Heart left ventricle (tissue), 16 donors: Measurements from ENCODE around the gene LCLAT1. TPM values are rescaled to one million over a fixed set of nuclear protein-coding genes. Genes with fewer than 3 reads are reported as not detected.
A peak's percentile ranks its signal among the peaks of the same experiment; 100 is the strongest.

Experiments
- ATAC-seq, 4 donors: fragments of 200-7000 bp; cut with Tn5 transposase; one replicate each; pipeline ENCODE4 v1.9.1; 2020 to 2022; ENCODE audit warnings: moderate library complexity in 4 of 4, mild to moderate bottlenecking in 3 of 4, moderate number of reproducible peaks in 1 of 4
- DNase-seq, 5 donors: peaks; one replicate each; pipeline ENCODE4 v3.0.0-alpha.2; 2020
- H3K27ac ChIP-seq, 12 donors: fragments of 200-600 bp; sonication (generic) in 4 of 12; one replicate each; pipeline versions ENCODE4 v1.5.0 to v1.8.0; 2016 to 2022; ENCODE audit warnings: mild to moderate bottlenecking in 2 of 12
- H3K27me3 ChIP-seq, 9 donors: fragments of 200-600 bp; sonication (generic) in 2 of 9; one replicate each; pipeline versions ENCODE4 v1.5.1 to v1.8.0; 2016 to 2022; ENCODE audit warnings: mild to moderate bottlenecking in 3 of 9
- H3K36me3 ChIP-seq, 9 donors: fragments of 200-600 bp; sonication (generic) in 2 of 9; one replicate each; pipeline versions ENCODE4 v1.5.0 to v1.8.0; 2018 to 2022; ENCODE audit warnings: mild to moderate bottlenecking in 2 of 9
- H3K4me1 ChIP-seq, 12 donors: fragments of 200-600 bp; sonication (generic) in 4 of 12; one replicate each; pipeline versions ENCODE4 v1.5.0 to v1.8.0; 2016 to 2022; ENCODE audit warnings: mild to moderate bottlenecking in 3 of 12
- H3K4me3 ChIP-seq, 12 donors: fragments of 200-600 bp; sonication (generic) in 4 of 12; one replicate each; pipeline versions ENCODE4 v1.5.0 to v1.8.0; 2017 to 2022; ENCODE audit warnings: mild to moderate bottlenecking in 9 of 12, moderate library complexity in 4 of 12
- H3K9me3 ChIP-seq, 12 donors: fragments of 200-600 bp; sonication (generic) in 4 of 12; one replicate each; pipeline versions ENCODE4 v1.5.0 to v1.8.0; 2016 to 2022; ENCODE audit warnings: mild to moderate bottlenecking in 1 of 12
- CTCF ChIP-seq, 12 donors: fragments of 200-600 bp; sonication (generic) in 4 of 12; IDR thresholded peaks; one replicate each; pipeline versions ENCODE4 v1.5.0 to v1.8.0; 2018 to 2022; ENCODE audit warnings: antibody characterized with exemption in 12 of 12, mild to moderate bottlenecking in 5 of 12
- POLR2A ChIP-seq, 2 donors: fragments of 450-650 bp; IDR thresholded peaks; one replicate each; pipeline ENCODE4 v1.6.1; 2017; ENCODE audit warnings: antibody characterized with exemption in 2 of 2, mild to moderate bottlenecking in 2 of 2, moderate library complexity in 2 of 2
- WGBS, 4 donors: extraction: QIAGEN DNeasy Blood & Tissue Kit in 2 of 4; methylation state at CpG; one replicate each; pipeline versions ENCODE4 v1.1.5 to v1.1.7; 2013 to 2018; 5-methylcytosine and 5-hydroxymethylcytosine counted together
- intact Hi-C, 10 donors: fragments of 100-400 bp; cut with DNase I; formaldehyde crosslinking; loops; one replicate each; pipeline versions ENCODE4 v1.11.1 to v1.14.2; 2022
- polyA plus RNA-seq, 2 donors: library from polyadenylated mRNA; stranded (reverse); fragments of 200-250 nt; gene quantifications; one replicate each; pipeline ENCODE4 v1.2.3, GENCODE V29; 2013
- total RNA-seq, 9 donors: library from RNA; depleted of rRNA in 2 of 9; stranded (reverse); fragments of >200 nt in 2 of 9; fragmentation: NEBNext Ultra II Directional in 3 of 9; extraction: Animal tissue kit (Norgen Biotek cat#: 25700) in 3 of 9; gene quantifications; one replicate each; pipeline versions ENCODE4 v1.1.0 to v1.2.4, GENCODE V29; 2016 to 2023
- donor health status: ischemic (EF 13 %, LVEDD 7.1; RV severe dilation, severe dysfunction).
- donor health status: healthy with polysubstance abuse.
- donor health status: DM: no; HTN: yes; CAD: no.
- donor health status: DM: no; HTN: no; CAD: no.
- donor health status: ischemic (EF 25% LVEDD 6.9; RV normal size, moderate dysfunction).
- donor health status: ischemic (EF 25% LVEDD 5.7; RV mildly dilated, moderate dysfunction).
- donor health status: healthy.
- donor health status: DM: yes; HTN: yes; CAD: no.
- donor health status: ischemic (EF 35%, LVEDD 5.7; RV mildly dilated, moderate dysfunction).
- donor health status: nonischemic (EF 11% LVEDD 7.7; RV severe dilation, severe dysfunction).
- donor health status: DM: yes; HTN: yes; CAD: no.
- donor health status: PGD.
- donor health status: ischemic (EF 29% LVEDD 5.4; RV normal size, mild dysfunction).
- donor health status: nonischemic (EF 23%, LVEDD 6.1; RV moderate dilation, normal function).

The LCLAT1 gene
- total and polyA plus RNA-seq, 11 donors, result 9.8 to 70.2 (median 43.8) TPM

DNA sequence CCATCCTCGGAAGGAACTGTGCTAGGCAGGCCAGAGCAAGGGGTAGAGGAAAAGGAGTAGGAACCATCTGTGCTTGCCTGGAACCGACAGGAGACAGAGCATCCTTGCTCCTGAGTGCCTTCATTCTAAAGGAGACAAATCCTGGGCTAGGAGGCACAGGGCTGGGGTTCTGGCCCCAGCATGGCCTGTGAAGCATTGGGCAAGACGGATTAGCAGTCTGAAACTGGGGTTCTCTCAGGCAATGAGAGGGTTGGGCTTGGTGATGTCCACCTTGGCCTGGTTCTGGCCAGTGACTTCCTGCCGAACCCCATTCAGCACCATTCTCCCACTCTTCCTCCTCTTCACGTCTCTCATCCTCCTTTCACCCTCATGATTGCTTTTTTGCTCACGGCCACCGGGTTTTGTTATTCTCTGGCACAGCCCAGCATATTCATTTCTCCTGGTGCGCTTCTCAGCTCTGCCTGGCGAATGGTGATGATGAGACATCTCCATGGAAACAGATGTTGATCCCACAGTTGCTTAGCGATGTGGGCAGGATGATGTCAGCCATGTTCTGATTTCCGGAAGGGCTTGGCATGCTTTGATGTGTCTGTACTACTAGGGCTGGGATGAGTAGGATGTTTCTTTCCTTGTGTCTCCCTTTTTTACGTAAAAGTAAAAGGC is 232.5 kb downstream of the LCLAT1 start:
- H3K27me3 ChIP-seq, result no peaks in the 10 kb centered on the region
- ATAC-seq (peak in 2 of 4 donors; percentile 18 to 28), DNase-seq (no peak)
- no peak overlapping the region for H3K4me3 ChIP-seq
- 81 to 86% (median 84%) methylated on average over 12 of the region's 12 CpGs for WGBS, 4 donors
- TF ChIP-seq POLR2A (IDR thresholded peaks at IDR 0.05) (no peak), CTCF (IDR thresholded peaks at IDR 0.05) (no peak)
- no peaks in the 10 kb centered on the region for H3K36me3 ChIP-seq
- H3K9me3 ChIP-seq, result no peaks in the 10 kb centered on the region
- no peaks in the 10 kb centered on the region for H3K4me1 ChIP-seq
- intact Hi-C loops, result loop anchor here in 3 of 10 donors (10.0 kb wide), 3 partner anchors 85 to 235 kb away; partner anchors contain the start of gene LCLAT1 (in 1 of the 3)
- no peak overlapping the region for H3K27ac ChIP-seq

GRCh38 chr2:30680121-30680520 is 233.1 kb downstream of the LCLAT1 start:
- ATAC-seq, result no peak
- no peaks in the 10 kb centered on the region for H3K9me3 ChIP-seq

GRCh38 chr2:30681022-30681421 is 234.0 kb downstream of the LCLAT1 start:
- Histone ChIP-seq H3K36me3 (no peaks in the 10 kb centered on the region), H3K27ac (no peak overlapping the region), H3K4me1 (peaks cover 0 to 3% (median 0%) of the 10 kb centered on the region in 12 donors), H3K4me3 (no peak overlapping the region), H3K9me3 (no peaks in the 10 kb centered on the region), H3K27me3 (no peaks in the 10 kb centered on the region)
- no peak for ATAC-seq
- DNase-seq, result no peak
- WGBS, 4 donors, result 90 to 99% (median 93%) methylated on average over 4 of the region's 4 CpGs
- no peak for TF ChIP-seq POLR2A (IDR thresholded peaks at IDR 0.05)
- no peak for TF ChIP-seq CTCF (IDR thresholded peaks at IDR 0.05)
- intact Hi-C loops, result loop anchor here in 3 of 10 donors (10.0 kb wide), 3 partner anchors 86 to 236 kb away; partner anchors contain the start of gene LCLAT1 (in 1 of the 3)

More at GRCh38 chr2:30680121-30680520, 233.1 kb downstream of the LCLAT1 start:
- DNase-seq, result no peak
- H3K4me1 ChIP-seq, result no peaks in the 10 kb centered on the region
- no peak overlapping the region for H3K4me3 ChIP-seq
- no peak for TF ChIP-seq POLR2A (IDR thresholded peaks at IDR 0.05)
- no peak for TF ChIP-seq CTCF (IDR thresholded peaks at IDR 0.05)
- H3K27me3 ChIP-seq, result no peaks in the 10 kb centered on the region
- WGBS, 4 donors, result 88 to 94% (median 91%) methylated on average over 3 of the region's 3 CpGs
- no peaks in the 10 kb centered on the region for H3K36me3 ChIP-seq
- intact Hi-C loops, result loop anchor here in 3 of 10 donors (10.0 kb wide), 3 partner anchors 85 to 235 kb away; partner anchors contain the start of gene LCLAT1 (in 1 of the 3)
- H3K27ac ChIP-seq, result no peak overlapping the region

GRCh38 chr2:30683236-30683956 is 236.3 kb downstream of the LCLAT1 start:
- DNase-seq, result no peak
- WGBS, 4 donors, result 93 to 96% (median 95%) methylated on average over 8 of the region's 8 CpGs

More at GRCh38 chr2:30683236-30683956, 236.3 kb downstream of the LCLAT1 start:
- H3K27ac ChIP-seq, result no peak overlapping the region
- no peaks in the 10 kb centered on the region for H3K27me3 ChIP-seq
- no peaks in the 10 kb centered on the region for H3K9me3 ChIP-seq
- H3K4me3 ChIP-seq, result no peak overlapping the region
- TF ChIP-seq CTCF (IDR thresholded peaks at IDR 0.05), result no peak
- no peak for TF ChIP-seq POLR2A (IDR thresholded peaks at IDR 0.05)
- no peak for ATAC-seq
- H3K4me1 ChIP-seq, result peaks cover 0 to 16% (median 5%) of the 10 kb centered on the region in 12 donors
- no peaks in the 10 kb centered on the region for H3K36me3 ChIP-seq
- intact Hi-C loops, result loop anchor here in 3 of 10 donors (10.0 kb wide), 3 partner anchors 89 to 239 kb away; partner anchors contain the start of gene LCLAT1 (in 1 of the 3)
